Psoas muscle (tissue), 8 donors: ENCODE measurements around the gene ZNF398. TPM values are rescaled to one million over a fixed set of nuclear protein-coding genes. Genes with fewer than 3 reads are reported as not detected.

ENCODE experiments used
- ATAC-seq, 4 donors: fragments of 200-7000 bp; cut with Tn5 transposase; one replicate each; pipeline ENCODE4 v1.9.1; 2020; ENCODE audit warnings: moderate library complexity in 3 of 4, mild to moderate bottlenecking in 2 of 4
- DNase-seq, 2 donors: peaks; one replicate each; pipeline ENCODE4 v3.0.0-alpha.2; 2020
- H3K27ac ChIP-seq: fragments of 200-600 bp; one replicate; pipeline ENCODE4 v1.8.0; 2022
- H3K27me3 ChIP-seq, 3 donors: fragments of 200-600 bp in 1 of 3; one replicate each; pipeline versions ENCODE4 v1.6.1 to v1.8.0; 2013 to 2022; ENCODE audit warnings: low read length in 2 of 3, mild to moderate bottlenecking in 2 of 3, moderate library complexity in 1 of 3; ENCODE audit not compliant: insufficient read depth in 3 of 3
- H3K36me3 ChIP-seq, 2 donors: fragments of 200-600 bp in 1 of 2; one replicate each; pipeline versions ENCODE4 v1.6.1 to v1.8.0; 2013 to 2022; ENCODE audit warnings: low read depth in 1 of 2, mild to moderate bottlenecking in 1 of 2, moderate library complexity in 1 of 2; ENCODE audit not compliant: insufficient read depth in 1 of 2
- H3K4me1 ChIP-seq: fragments of 200-600 bp; one replicate; pipeline ENCODE4 v1.8.0; 2022
- H3K4me3 ChIP-seq: fragments of 200-600 bp; one replicate; pipeline ENCODE4 v1.8.0; 2022; ENCODE audit warnings: mild to moderate bottlenecking
- H3K9me3 ChIP-seq: fragments of 200-600 bp; one replicate; pipeline ENCODE4 v1.8.0; 2022
- WGBS, 3 donors: extraction: QIAGEN DNeasy Blood & Tissue Kit; methylation state at CpG; one replicate each; pipeline versions ENCODE4 v1.1.6 to v1.1.7; 2013; 5-methylcytosine and 5-hydroxymethylcytosine counted together
- intact Hi-C, 2 donors: fragments of 100-400 bp; cut with DNase I; formaldehyde crosslinking; loops; one replicate each; pipeline versions ENCODE4 v1.11.0 to v1.14.2; 2022
- polyA plus RNA-seq, 3 donors: library from polyadenylated mRNA; stranded (reverse); fragments of 200-250 nt; gene quantifications; one replicate each; pipeline ENCODE4 v1.2.3, GENCODE V29; 2013
- total RNA-seq, 4 donors: library from RNA; stranded (reverse); fragmentation: NEBNext Ultra II Directional in 2 of 4; extraction: Animal tissue kit (Norgen Biotek cat#: 25700) in 2 of 4; gene quantifications; one replicate each; pipeline versions ENCODE4 v1.2.1 to v1.2.4, GENCODE V29; 2021 to 2023
- TF ChIP-seq, protein P1 (sequence below): fragments of 200-600 bp; IDR thresholded peaks from one replicate; pipeline ENCODE4 v1.8.0; 2022; ENCODE audit warnings: antibody characterized with exemption
- donor health status: healthy with polysubstance abuse.
- donor health status: DM: no; HTN: no; CAD: no; lungs with moderate emphysema.
- donor health status: Bipolar disorder and iron deficiency.
- donor health status: healthy.
- donor health status: DM: yes; HTN: yes; CAD: no.
- donor health status: DM: no; HTN: no; CAD: no.
- donor health status: DM: no; HTN: no; CAD: no.
- donor health status: DM: yes; HTN: yes; CAD: no.

Gene ZNF398
- total and polyA plus RNA-seq, 7 donors, result 2.8 to 12.4 (median 7.8) TPM

DNA sequence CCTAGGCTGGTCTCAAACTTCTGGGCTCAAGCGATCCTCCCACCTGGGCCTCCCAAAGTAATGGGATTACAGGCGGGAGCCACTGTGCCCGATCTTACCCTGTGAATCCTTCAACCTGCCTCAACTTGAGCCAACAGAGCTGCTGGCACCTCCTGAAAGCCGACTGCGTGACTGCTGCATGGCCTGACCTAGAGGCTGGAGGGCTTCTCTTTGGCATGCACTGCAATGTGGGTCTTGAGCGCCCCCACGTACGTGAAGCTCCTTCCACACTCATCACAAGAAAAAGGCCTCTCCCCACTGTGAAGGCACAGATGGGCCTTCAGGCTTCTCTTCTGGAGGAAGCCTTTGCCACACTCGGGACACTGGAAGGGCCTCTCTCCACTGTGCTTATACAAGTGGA, 43.8 kb upstream of the ZNF398 start:
- Histone ChIP-seq H3K9me3 (no peaks in the 10 kb centered on the region), H3K4me3 (no peak overlapping the region), H3K36me3 (no peaks in the 10 kb centered on the region), H3K27me3 (no peaks in the 10 kb centered on the region), H3K27ac (no peak overlapping the region), H3K4me1 (no peaks in the 10 kb centered on the region)
- TF ChIP-seq, protein P1, sequence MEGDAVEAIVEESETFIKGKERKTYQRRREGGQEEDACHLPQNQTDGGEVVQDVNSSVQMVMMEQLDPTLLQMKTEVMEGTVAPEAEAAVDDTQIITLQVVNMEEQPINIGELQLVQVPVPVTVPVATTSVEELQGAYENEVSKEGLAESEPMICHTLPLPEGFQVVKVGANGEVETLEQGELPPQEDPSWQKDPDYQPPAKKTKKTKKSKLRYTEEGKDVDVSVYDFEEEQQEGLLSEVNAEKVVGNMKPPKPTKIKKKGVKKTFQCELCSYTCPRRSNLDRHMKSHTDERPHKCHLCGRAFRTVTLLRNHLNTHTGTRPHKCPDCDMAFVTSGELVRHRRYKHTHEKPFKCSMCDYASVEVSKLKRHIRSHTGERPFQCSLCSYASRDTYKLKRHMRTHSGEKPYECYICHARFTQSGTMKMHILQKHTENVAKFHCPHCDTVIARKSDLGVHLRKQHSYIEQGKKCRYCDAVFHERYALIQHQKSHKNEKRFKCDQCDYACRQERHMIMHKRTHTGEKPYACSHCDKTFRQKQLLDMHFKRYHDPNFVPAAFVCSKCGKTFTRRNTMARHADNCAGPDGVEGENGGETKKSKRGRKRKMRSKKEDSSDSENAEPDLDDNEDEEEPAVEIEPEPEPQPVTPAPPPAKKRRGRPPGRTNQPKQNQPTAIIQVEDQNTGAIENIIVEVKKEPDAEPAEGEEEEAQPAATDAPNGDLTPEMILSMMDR, result no peak
- DNase-seq (no peak), ATAC-seq (no peak)
- intact Hi-C loops, result no loop called here
- 90 to 95% (median 91%) methylated on average over 9 of the region's 9 CpGs for WGBS, 3 donors

DNA sequence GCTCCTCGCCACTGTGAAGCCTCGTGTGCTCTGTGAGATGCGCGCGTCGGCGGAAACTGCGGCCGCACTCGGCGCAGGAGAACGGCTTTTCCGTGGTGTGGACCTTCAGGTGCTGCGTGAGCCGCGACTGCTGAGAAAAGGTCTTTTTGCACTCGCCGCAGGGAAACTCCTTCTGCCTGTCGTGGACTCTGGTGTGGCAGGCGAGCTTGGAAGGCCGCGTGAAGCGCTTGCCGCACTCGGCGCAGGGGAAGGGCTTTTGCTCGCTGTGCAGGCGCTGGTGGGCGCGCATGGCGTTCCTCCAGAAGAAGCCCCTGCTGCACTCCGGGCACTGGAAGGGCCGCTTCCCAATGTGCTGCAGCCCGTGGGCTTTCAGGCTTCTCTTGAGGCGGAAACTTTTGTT, 43.0 kb upstream of the ZNF398 start:
- Histone ChIP-seq H3K9me3 (no peaks in the 10 kb centered on the region), H3K4me3 (no peak overlapping the region), H3K4me1 (no peaks in the 10 kb centered on the region), H3K27ac (no peak overlapping the region), H3K27me3 (no peaks in the 10 kb centered on the region), H3K36me3 (no peaks in the 10 kb centered on the region)
- 97% methylated on average over 35 of the region's 35 CpGs for WGBS, 3 donors
- TF ChIP-seq, protein P1, result no peak
- DNase-seq (no peak), ATAC-seq (no peak)
- intact Hi-C loops, result no loop called here

DNA sequence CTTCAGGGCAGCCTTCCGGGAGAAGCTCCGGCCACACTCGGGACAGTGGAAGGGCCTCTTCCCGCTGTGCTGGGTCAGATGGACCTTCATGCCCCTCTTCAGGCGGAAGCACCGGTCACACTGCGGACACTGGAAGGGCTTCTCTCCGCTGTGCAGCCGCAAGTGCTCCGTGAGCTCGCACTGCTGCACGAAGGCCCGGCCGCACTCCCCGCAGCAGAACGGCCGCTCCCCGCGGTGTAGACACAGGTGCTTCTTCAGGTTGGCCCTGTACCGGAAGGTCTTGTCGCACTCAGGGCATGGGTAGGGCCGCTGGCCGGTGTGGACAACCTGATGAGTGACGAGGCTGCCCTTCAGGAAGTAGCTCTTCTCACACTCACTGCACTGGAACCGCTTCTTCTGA, 42.5 kb upstream of the ZNF398 start:
- Histone ChIP-seq H3K27me3 (no peaks in the 10 kb centered on the region), H3K9me3 (no peaks in the 10 kb centered on the region), H3K27ac (no peak overlapping the region), H3K36me3 (no peaks in the 10 kb centered on the region), H3K4me3 (no peak overlapping the region), H3K4me1 (no peaks in the 10 kb centered on the region)
- ATAC-seq (no peak), DNase-seq (no peak)
- 94 to 96% (median 95%) methylated on average over 25 of the region's 25 CpGs for WGBS, 3 donors
- intact Hi-C loops, result no loop called here
- TF ChIP-seq, protein P1, result no peak

DNA sequence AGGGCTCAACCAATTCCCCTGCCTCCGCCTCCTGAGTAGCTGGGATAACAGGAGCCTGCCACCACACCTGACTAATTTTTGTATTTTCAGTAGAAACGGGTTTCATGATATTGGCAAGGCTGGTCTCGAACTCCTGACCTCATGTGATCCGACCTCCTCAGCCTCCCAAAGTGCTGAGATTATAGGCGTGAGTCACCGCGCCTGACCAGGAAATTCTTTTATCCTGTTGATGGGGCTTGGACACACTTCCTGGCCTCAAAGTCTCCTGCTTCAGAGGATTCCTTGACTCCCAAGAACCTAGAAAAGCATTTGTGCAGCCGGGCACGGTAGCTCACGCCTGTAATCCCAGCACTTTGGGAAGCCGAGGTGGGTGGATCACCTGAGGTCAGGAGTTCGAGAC, 37.3 kb upstream of the ZNF398 start:
- 82 to 94% (median 93%) methylated on average over 10 to 12 of the region's 12 CpGs for WGBS, 3 donors
- TF ChIP-seq, protein P1, result no peak
- intact Hi-C loops, result no loop called here

DNA sequence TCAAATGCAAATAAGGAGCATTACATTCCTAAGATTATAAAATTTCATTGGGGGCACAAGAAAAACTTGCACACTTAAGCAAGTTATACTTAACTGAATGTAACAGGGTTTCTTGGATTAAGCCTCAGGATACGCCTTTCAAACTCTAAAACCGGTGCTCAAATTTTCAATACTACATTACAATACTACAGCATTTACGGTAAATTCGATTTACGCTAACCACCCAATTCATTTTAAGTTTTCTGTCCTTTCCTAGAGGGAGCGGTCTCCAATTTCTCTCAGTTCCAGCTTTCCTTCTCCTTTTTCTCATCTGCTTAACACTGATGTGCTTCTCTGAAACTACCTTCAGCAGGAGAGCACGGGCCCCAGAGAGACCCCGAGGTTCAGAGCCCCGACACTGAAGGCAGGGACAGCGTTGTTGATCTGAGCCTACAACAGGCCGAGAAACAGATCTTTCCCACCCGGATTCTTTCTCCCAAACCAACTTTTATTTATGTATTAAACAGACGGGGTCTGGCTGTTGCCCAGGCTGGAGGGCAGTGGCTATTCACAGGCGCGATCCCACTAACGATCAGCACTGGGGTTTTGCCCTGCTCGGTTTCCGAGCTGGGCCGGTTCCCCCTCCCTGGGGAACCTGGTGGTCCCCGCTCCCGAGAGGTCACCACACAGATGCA, 21.9 kb upstream of the ZNF398 start:
- H3K27me3 ChIP-seq, result no peaks in the 10 kb centered on the region
- peaks cover 0 to 13% of the 10 kb centered on the region in 2 donors for H3K36me3 ChIP-seq
- intact Hi-C loops, result loop anchor here in 1 of 2 donors (2.0 kb wide), 1 partner anchor 35 kb away; the partner anchor contains the start of gene ZNF786
- H3K27ac ChIP-seq, result peak overlapping the region; percentile 92
- peaks cover 11% of the 10 kb centered on the region for H3K4me1 ChIP-seq
- H3K4me3 ChIP-seq, result peak overlapping the region; percentile 91
- TF ChIP-seq, protein P1, result no peak
- ATAC-seq (no peak), DNase-seq (no peak)
- WGBS, 3 donors, result 6% methylated on average over 21 of the region's 21 CpGs
- no peaks in the 10 kb centered on the region for H3K9me3 ChIP-seq

More for the DNA sequence above, 37.3 kb upstream of the ZNF398 start:
- no peak for ATAC-seq
- Histone ChIP-seq H3K9me3 (no peaks in the 10 kb centered on the region), H3K27me3 (no peaks in the 10 kb centered on the region), H3K4me1 (no peaks in the 10 kb centered on the region), H3K4me3 (no peak overlapping the region), H3K27ac (no peak overlapping the region), H3K36me3 (no peaks in the 10 kb centered on the region)
- no peak for DNase-seq
